Cardiac fibroblast (primary cell): ENCODE data around the gene SMIM17.

Source experiments
- DNase-seq, 2 donors: peaks; one replicate each; pipeline versions ENCODE4 v3.0.0 to v3.0.0-alpha.2; 2010; ENCODE audit warnings: low read depth in 2 of 2
- H3K4me3 ChIP-seq, 2 donors: replicated peaks in 1 of 2; 1 replicate in 1 of 2; 2 replicates in 1 of 2; pipeline ENCODE4 v1.5.1; 2011; ENCODE audit warnings: low read depth in 2 of 2, low read length in 2 of 2, mild to moderate bottlenecking in 2 of 2, moderate library complexity in 1 of 2
- CTCF ChIP-seq: IDR thresholded peaks from one replicate; pipeline ENCODE4 v1.5.1; 2011; ENCODE audit warnings: low read depth, mild to moderate bottlenecking, low read length, inconsistent platforms

SMIM17 gene

GRCh38 chr19:56643460-56643955, 549 bp downstream of the SMIM17 start:
- no peak overlapping the region for H3K4me3 ChIP-seq
- DNase-seq: no peak
- no peak for TF ChIP-seq CTCF

- no peak for TF ChIP-seq CTCF
- H3K4me3 ChIP-seq: no peak overlapping the region
- DNase-seq: no peak
Measured at GRCh38 chr19:56654151-56654550, 11.2 kb downstream of the SMIM17 start.

GRCh38 chr19:56660381-56661107, 17.6 kb downstream of the SMIM17 start:
- peak; percentile 12 for TF ChIP-seq CTCF
- H3K4me3 ChIP-seq: no peak overlapping the region
- DNase-seq: peak in 1 of 2 donors; percentile 4

GRCh38 chr19:56661248-56661647, 18.3 kb downstream of the SMIM17 start:
- H3K4me3 ChIP-seq: no peak overlapping the region
- no peak for DNase-seq
- no peak for TF ChIP-seq CTCF

- no peak overlapping the region for H3K4me3 ChIP-seq
- DNase-seq: no peak
- no peak for TF ChIP-seq CTCF
Measured at GRCh38 chr19:56663931-56664500, 21.1 kb downstream of the SMIM17 start.

- no peak for TF ChIP-seq CTCF
- DNase-seq: no peak
- H3K4me3 ChIP-seq: no peak overlapping the region
Measured at GRCh38 chr19:56664511-56664910, 21.6 kb downstream of the SMIM17 start.
